DND-41 (cell line): ENCODE measurements around the gene TMEM181.

Source experiments
- ATAC-seq: fragments of 200-7000 bp; cut with Tn5 transposase; 3 replicates; pipeline ENCODE4 v1.9.1; 2021; ENCODE audit warnings: low read depth; ENCODE audit not compliant: insufficient read depth
- DNase-seq: peaks from one replicate; pipeline ENCODE4 v3.0.0-alpha.2; 2020
- H2AFZ ChIP-seq: 2 replicates; pipeline ENCODE4 v1.6.0; 2012; ENCODE audit warnings: low read depth, low read length
- H3K27ac ChIP-seq: 2 replicates; pipeline ENCODE4 v1.5.1; 2012; ENCODE audit warnings: low read length, inconsistent platforms
- H3K27me3 ChIP-seq: fragments of 200-600 bp; sonication (generic); 2 replicates; pipeline ENCODE4 v1.6.0; 2012; ENCODE audit warnings: low read length, mild to moderate bottlenecking, inconsistent platforms; ENCODE audit not compliant: insufficient read depth, poor library complexity
- H3K36me3 ChIP-seq: 2 replicates; pipeline ENCODE4 v1.5.1; 2012; ENCODE audit warnings: low read length, inconsistent platforms; ENCODE audit not compliant: insufficient read depth
- H3K4me1 ChIP-seq: 2 replicates; pipeline ENCODE4 v1.5.1; 2012; ENCODE audit warnings: mild to moderate bottlenecking, low read length; ENCODE audit not compliant: insufficient read depth
- H3K4me2 ChIP-seq: 2 replicates; pipeline ENCODE4 v1.6.0; 2012; ENCODE audit warnings: mild to moderate bottlenecking, moderate library complexity, low read length, inconsistent platforms; ENCODE audit not compliant: insufficient read depth
- H3K4me3 ChIP-seq, 2 experiments: fragments of 200-600 bp in 1 of 2; shearing (Covaris generic) in 1 of 2; 2 replicates each; pipeline ENCODE4 v1.5.1; 2012 to 2016; ENCODE audit warnings: inconsistent platforms in 2 of 2, low read length in 2 of 2, mild to moderate bottlenecking in 2 of 2, low read depth in 1 of 2, moderate library complexity in 1 of 2
- H3K79me2 ChIP-seq: 2 replicates; pipeline ENCODE4 v1.6.0; 2012; ENCODE audit warnings: low read length, inconsistent platforms; ENCODE audit not compliant: insufficient read depth
- H3K9ac ChIP-seq: 2 replicates; pipeline ENCODE4 v1.6.0; 2012; ENCODE audit warnings: low read depth, mild to moderate bottlenecking, inconsistent platforms, low read length, moderate library complexity
- H3K9me3 ChIP-seq: 2 replicates; pipeline ENCODE4 v1.5.1; 2012; ENCODE audit warnings: low read length, moderate library complexity, mild to moderate bottlenecking, inconsistent platforms; ENCODE audit not compliant: insufficient read depth, severe bottlenecking
- H4K20me1 ChIP-seq: 2 replicates; pipeline ENCODE4 v1.6.0; 2012; ENCODE audit warnings: low read length; ENCODE audit not compliant: insufficient read depth
- CTCF ChIP-seq: IDR thresholded peaks from 2 replicates; pipeline ENCODE4 v1.5.1; 2012; ENCODE audit warnings: borderline replicate concordance, low read length, moderate library complexity, mild to moderate bottlenecking; ENCODE audit not compliant: poor library complexity, severe bottlenecking; ENCODE audit errors: extremely low read depth
- EZH2 ChIP-seq: IDR thresholded peaks from 3 replicates; pipeline ENCODE4 v1.6.1; 2012; ENCODE audit warnings: borderline replicate concordance, low read depth, mild to moderate bottlenecking, moderate library complexity, low read length, inconsistent platforms; ENCODE audit not compliant: severe bottlenecking

Gene TMEM181

DNA sequence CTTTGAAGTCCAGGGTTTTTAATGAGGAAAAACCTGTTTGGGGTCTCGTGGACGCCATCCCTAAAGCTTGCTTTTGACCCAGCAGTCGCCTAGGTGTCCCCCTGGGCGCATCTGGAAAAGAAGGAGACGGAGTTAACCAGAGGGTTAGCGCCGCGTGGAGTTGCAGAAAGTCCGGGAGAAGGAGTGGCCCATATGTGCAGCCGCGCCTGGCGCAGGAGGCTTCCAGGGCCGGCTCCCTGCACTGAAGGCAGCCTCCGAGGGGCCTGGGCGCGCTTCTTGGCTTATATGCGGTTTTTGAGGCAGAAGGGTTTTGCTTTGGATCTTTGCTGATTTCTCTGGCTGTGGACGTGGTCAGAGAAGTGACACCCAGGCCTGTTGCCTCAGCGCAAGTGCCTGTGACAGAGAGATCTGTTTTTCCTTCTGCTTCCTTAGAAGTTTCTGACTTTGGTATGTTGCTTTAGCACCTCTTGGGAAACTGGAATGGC lies 987 bp downstream of the TMEM181 start:
- peak overlapping the region; percentile 69 for H3K4me2 ChIP-seq
- TF ChIP-seq EZH2 (no peak), CTCF (no peak)
- peaks cover 47% of the 10 kb centered on the region for H4K20me1 ChIP-seq
- no peaks in the 10 kb centered on the region for H3K9me3 ChIP-seq
- peak overlapping the region; percentile 63 to 64 for H3K4me3 ChIP-seq
- peak overlapping the region; percentile 81 for H2AFZ ChIP-seq
- peaks cover 55% of the 10 kb centered on the region for H3K79me2 ChIP-seq
- H3K36me3 ChIP-seq, result peaks cover 7% of the 10 kb centered on the region; the same call in 1 of the 2 replicates
- DNase-seq (peak; percentile 45), ATAC-seq (peak; percentile 45)
- peak overlapping the region; percentile 73 for H3K27ac ChIP-seq
- H3K9ac ChIP-seq, result peak overlapping the region; percentile 86
- no peaks in the 10 kb centered on the region for H3K27me3 ChIP-seq
- H3K4me1 ChIP-seq, result peaks cover 35% of the 10 kb centered on the region

DNA sequence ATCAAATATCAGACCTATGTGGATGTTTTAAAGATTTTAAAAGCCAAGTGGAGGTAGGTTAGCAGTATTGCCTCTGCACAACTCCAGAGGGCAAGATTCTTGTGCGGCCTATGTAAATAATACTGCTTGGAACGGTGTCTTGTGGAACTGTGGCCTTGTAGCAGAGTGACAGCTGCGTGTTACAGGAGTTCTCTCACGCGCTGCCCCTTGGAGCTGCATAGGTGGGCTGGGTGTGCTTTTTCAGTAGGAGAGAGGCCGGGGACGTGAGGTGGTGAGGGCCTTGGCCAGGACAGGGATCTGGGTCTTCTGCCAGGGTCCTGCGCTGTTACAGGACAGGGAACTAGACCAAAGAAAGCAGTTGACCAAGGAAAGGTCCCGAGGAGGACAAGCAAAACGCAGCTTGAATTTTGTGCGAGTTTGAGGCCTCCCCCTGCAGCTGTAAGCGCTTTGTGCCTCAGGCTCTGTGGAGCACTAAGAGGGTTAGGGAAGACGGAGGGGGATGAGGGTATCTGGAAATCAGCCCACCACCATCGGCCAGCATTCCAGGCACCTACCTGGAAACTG lies 1.5 kb downstream of the TMEM181 start:
- no peaks in the 10 kb centered on the region for H3K9me3 ChIP-seq
- H4K20me1 ChIP-seq, result peaks cover 52% of the 10 kb centered on the region
- TF ChIP-seq EZH2 (no peak), CTCF (no peak)
- peak overlapping the region; percentile 69 for H3K4me2 ChIP-seq
- peak overlapping the region; percentile 73; the same call in 1 of the 2 replicates for H3K27ac ChIP-seq
- peaks cover 7% of the 10 kb centered on the region; the same call in 1 of the 2 replicates for H3K36me3 ChIP-seq
- peaks cover 35% of the 10 kb centered on the region for H3K4me1 ChIP-seq
- H3K9ac ChIP-seq, result peak overlapping the region; percentile 86
- H3K79me2 ChIP-seq, result peaks cover 60% of the 10 kb centered on the region
- no peaks in the 10 kb centered on the region for H3K27me3 ChIP-seq
- DNase-seq (no peak), ATAC-seq (no peak)
- peak overlapping the region; percentile 63 to 64; a peak in 3 of 4 replicates for H3K4me3 ChIP-seq
- H2AFZ ChIP-seq, result peak overlapping the region; percentile 81; the same call in 1 of the 2 replicates

DNA sequence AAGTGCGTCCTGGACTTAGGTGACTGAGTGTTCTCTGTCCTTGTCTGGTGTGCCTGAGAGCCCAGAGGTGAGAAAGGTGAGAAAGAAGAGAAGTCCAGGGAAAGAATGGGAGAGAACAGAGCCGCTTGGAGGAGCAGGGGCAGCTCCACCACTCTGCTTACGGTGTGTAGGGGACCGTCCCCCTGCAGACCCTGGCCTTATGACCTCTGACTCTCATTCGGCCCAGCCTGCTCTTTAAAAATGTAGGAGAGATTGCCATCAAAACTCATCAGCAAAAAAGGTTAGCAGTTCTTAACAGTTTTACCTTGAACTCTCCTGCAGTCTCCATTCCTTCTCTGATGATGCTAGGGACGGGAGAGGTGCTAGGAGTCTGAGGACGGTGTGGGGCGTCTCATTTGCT lies 2.0 kb downstream of the TMEM181 start:
- Histone ChIP-seq H3K9ac (peak overlapping the region; percentile 86), H3K4me1 (peaks cover 35% of the 10 kb centered on the region), H3K27me3 (no peaks in the 10 kb centered on the region), H3K4me3 (peak overlapping the region in 1 of 2 experiments; percentile 64; a peak in 1 of 4 replicates), H2AFZ (no peak overlapping the region), H3K27ac (no peak overlapping the region), H4K20me1 (peaks cover 57% of the 10 kb centered on the region), H3K79me2 (peaks cover 66% of the 10 kb centered on the region), H3K9me3 (no peaks in the 10 kb centered on the region), H3K36me3 (peaks cover 7% of the 10 kb centered on the region; the same call in 1 of the 2 replicates), H3K4me2 (peak overlapping the region; percentile 69)
- ATAC-seq, result no peak
- TF ChIP-seq CTCF (no peak), EZH2 (no peak)
- DNase-seq, result no peak
